A673 (cell line): Measurements from ENCODE around the gene GATC.

Experiments
- CTCF ChIP-seq: fragments of 300-800, 200-600 bp; sonication (generic); conservative IDR thresholded peaks from 2 replicates; pipeline ENCODE4 v1.5.1; 2017; ENCODE audit warnings: low read depth, mild to moderate bottlenecking, antibody characterized with exemption, low read length, moderate library complexity, mixed read lengths
- EZH2 ChIP-seq: fragments of 200-600 bp; sonication (generic); IDR thresholded peaks from 2 replicates; pipeline ENCODE4 v1.6.1; 2017; ENCODE audit warnings: borderline replicate concordance, low read depth, mild to moderate bottlenecking, mixed read lengths, antibody characterized with exemption, low read length; ENCODE audit not compliant: poor library complexity, severe bottlenecking

DNA sequence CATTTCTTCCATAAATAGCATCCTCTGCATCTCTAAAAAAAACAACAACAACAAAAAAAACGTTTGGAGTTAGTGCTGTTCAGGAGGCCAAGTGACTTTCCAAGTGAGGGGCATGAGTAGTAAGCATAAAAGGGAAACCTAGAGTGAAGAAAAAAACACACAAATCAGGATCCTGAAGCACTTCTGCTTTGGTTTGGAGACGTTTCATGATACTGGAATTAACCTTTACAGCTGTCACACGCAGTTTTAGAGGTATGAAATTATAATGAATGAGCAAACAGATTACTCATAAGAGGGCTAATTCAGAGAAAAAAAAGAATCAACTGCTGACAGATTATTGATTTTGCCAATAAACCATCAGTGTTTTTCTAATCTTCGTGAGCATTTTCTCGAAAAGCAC lies 19.5 kb downstream of the GATC start:
- no peak for TF ChIP-seq CTCF
- no peak for TF ChIP-seq EZH2
